Osteocyte (in vitro differentiated cells): ENCODE results near the gene WDR48. TPM values are rescaled to one million over a fixed set of nuclear protein-coding genes. Genes with fewer than 3 reads are reported as not detected.

Experiments
- DNase-seq: peaks from one replicate; pipeline ENCODE4 v3.0.0; 2021; ENCODE audit warnings: mixed read lengths; ENCODE audit not compliant: unreplicated experiment; ENCODE audit errors: extremely low spot score
- H3K27ac Mint-ChIP-seq: one replicate; pipeline ENCODE4 v1.8.0; 2021; ENCODE audit warnings: mild to moderate bottlenecking, mixed read lengths; ENCODE audit not compliant: unreplicated experiment
- H3K27me3 Mint-ChIP-seq: one replicate; pipeline ENCODE4 v1.8.0; 2021; ENCODE audit warnings: mixed read lengths; ENCODE audit not compliant: unreplicated experiment
- H3K36me3 Mint-ChIP-seq: one replicate; pipeline ENCODE4 v1.8.0; 2021; ENCODE audit warnings: mixed read lengths; ENCODE audit not compliant: unreplicated experiment
- H3K4me1 Mint-ChIP-seq: one replicate; pipeline ENCODE4 v1.8.0; 2021; ENCODE audit warnings: mixed read lengths; ENCODE audit not compliant: unreplicated experiment
- H3K4me3 Mint-ChIP-seq: one replicate; pipeline ENCODE4 v1.8.0; 2021; ENCODE audit warnings: mild to moderate bottlenecking, moderate library complexity, mixed read lengths; ENCODE audit not compliant: unreplicated experiment
- H3K9me3 Mint-ChIP-seq: one replicate; pipeline ENCODE4 v1.8.0; 2021; ENCODE audit warnings: mixed read lengths; ENCODE audit not compliant: unreplicated experiment
- total RNA-seq: library from RNA; stranded (reverse); gene quantifications from 2 replicates; pipeline ENCODE4 v1.2.1, GENCODE V29; 2021
- TF ChIP-seq, protein P1 (sequence below): fragments of 200-600 bp; sonication (generic); IDR thresholded peaks from 2 replicates; pipeline ENCODE4 v1.5.0; 2021; ENCODE audit warnings: antibody characterized with exemption, mild to moderate bottlenecking, moderate library complexity

WDR48 gene
- total RNA-seq, 1 donor from 2014 or later: 45.4 TPM

DNA sequence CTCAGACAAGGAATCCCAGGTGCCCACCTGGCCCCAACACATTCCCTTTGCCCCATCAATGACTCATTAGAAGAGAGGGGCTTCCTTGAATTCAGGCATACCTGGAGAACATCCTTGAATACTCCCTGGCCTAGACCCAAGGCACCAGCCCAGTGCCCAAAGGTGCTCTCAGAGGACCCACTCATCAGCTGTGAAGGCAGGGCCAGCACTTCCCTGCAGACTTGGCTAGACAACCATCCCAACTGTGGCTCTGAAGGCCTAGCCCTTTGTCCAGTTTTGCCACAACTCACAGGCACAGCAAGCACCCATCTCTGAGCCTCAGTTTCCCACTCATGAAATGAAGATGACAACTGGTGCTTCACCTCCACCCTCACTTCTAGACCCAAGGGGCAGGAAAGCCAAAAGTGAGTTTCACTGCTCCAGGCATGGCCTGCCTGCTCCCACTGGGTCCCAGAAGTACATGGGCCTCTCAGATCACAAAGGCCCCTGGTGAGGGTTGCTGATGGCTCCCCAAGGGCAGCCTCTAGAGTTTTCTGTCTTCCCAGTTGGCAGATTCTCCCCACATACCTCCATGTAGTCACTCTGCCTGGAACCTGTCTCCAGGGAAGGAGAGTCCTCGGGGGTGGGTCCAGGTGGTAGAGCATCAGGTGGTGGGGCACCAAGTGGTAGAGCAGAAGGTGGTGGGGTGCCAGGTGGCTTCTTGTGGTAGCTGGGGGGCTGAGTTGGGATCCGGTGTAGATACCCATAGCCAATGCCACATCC lies 48.1 kb downstream of the WDR48 start:
- H3K27ac Mint-ChIP-seq: no peak overlapping the region
- no peaks in the 10 kb centered on the region for H3K27me3 Mint-ChIP-seq
- peaks cover 29% of the 10 kb centered on the region for H3K4me1 Mint-ChIP-seq
- H3K36me3 Mint-ChIP-seq: peaks cover 14% of the 10 kb centered on the region
- no peak overlapping the region for H3K4me3 Mint-ChIP-seq
- TF ChIP-seq, protein P1, sequence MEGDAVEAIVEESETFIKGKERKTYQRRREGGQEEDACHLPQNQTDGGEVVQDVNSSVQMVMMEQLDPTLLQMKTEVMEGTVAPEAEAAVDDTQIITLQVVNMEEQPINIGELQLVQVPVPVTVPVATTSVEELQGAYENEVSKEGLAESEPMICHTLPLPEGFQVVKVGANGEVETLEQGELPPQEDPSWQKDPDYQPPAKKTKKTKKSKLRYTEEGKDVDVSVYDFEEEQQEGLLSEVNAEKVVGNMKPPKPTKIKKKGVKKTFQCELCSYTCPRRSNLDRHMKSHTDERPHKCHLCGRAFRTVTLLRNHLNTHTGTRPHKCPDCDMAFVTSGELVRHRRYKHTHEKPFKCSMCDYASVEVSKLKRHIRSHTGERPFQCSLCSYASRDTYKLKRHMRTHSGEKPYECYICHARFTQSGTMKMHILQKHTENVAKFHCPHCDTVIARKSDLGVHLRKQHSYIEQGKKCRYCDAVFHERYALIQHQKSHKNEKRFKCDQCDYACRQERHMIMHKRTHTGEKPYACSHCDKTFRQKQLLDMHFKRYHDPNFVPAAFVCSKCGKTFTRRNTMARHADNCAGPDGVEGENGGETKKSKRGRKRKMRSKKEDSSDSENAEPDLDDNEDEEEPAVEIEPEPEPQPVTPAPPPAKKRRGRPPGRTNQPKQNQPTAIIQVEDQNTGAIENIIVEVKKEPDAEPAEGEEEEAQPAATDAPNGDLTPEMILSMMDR: no peak
- no peaks in the 10 kb centered on the region for H3K9me3 Mint-ChIP-seq
- DNase-seq: peak; percentile 49

DNA sequence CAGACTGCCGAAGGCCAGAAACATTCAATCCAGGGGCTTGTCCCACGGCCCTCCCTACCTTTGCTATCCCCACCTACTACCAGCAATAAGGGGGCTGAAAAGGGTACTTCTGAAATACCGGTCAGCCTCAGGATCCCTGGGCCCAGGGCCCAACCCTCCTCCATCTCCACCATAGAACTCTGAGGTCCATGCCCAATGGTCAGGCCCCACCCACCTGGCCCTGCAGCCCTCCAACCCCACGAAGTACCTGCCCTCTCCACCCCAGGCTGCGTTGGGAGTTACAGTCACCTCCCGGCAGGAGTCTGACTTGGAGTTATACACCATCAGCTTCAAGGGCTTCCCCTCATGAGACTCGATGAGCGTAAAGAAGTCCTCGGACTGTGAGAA lies 48.7 kb downstream of the WDR48 start:
- TF ChIP-seq, protein P1: no peak
- no peaks in the 10 kb centered on the region for H3K27me3 Mint-ChIP-seq
- no peak overlapping the region for H3K4me3 Mint-ChIP-seq
- peaks cover 10% of the 10 kb centered on the region for H3K36me3 Mint-ChIP-seq
- no peak for DNase-seq
- no peak overlapping the region for H3K27ac Mint-ChIP-seq
- H3K4me1 Mint-ChIP-seq: peaks cover 33% of the 10 kb centered on the region
- H3K9me3 Mint-ChIP-seq: no peaks in the 10 kb centered on the region

- H3K9me3 Mint-ChIP-seq: no peaks in the 10 kb centered on the region
- no peak overlapping the region for H3K4me3 Mint-ChIP-seq
- H3K36me3 Mint-ChIP-seq: peaks cover 8% of the 10 kb centered on the region
- H3K27ac Mint-ChIP-seq: no peak overlapping the region
- DNase-seq: no peak
- peaks cover 34% of the 10 kb centered on the region for H3K4me1 Mint-ChIP-seq
- TF ChIP-seq, protein P1: peak; percentile 72
- H3K27me3 Mint-ChIP-seq: no peaks in the 10 kb centered on the region
Observed at GRCh38 chr3:39101022-39101689, 49.3 kb downstream of the WDR48 start.

DNA sequence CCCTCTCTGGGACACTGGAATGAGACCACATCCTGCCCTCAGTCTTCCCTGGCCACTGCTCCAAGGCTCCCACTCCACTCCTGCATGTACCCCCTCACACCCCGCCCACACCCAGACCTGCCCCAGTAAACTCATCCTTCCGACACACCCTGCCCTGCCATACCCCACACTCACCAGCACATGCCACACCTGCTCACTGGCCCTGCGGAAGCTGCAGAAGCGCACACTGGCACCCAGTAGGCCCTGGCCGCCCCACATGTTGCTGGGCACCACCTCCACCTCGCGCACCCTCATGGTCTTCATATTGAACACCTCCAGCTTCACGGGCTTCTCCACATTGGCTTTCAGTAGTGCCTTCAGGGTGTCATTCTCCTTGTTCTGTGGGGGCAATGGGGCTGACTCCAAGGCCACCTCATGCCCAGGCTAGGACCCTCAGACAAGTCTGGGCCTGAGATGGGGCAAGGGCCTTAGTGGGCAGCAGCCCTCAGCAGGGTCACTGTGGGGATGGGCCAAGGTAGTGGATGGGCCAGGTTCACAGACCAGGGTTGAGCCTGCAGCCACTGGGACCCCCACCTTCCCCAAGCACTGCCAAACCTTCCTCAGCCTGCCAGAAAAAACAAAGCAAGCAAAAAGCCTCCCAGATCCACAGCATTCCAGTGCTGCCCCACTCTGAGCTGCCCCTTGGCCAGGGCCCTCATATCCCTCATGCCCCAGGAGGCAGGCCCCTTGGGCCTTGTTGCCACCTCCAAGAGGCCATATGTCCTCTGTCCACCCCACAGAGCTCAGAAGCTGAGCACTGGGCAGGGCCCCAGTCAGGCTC lies 50.9 kb downstream of the WDR48 start:
- peaks cover 4% of the 10 kb centered on the region for H3K36me3 Mint-ChIP-seq
- H3K27me3 Mint-ChIP-seq: no peaks in the 10 kb centered on the region
- H3K27ac Mint-ChIP-seq: peak overlapping the region; percentile 6
- TF ChIP-seq, protein P1: no peak
- peak; percentile 66 for DNase-seq
- no peak overlapping the region for H3K4me3 Mint-ChIP-seq
- no peaks in the 10 kb centered on the region for H3K9me3 Mint-ChIP-seq
- peaks cover 33% of the 10 kb centered on the region for H3K4me1 Mint-ChIP-seq

GRCh38 chr3:39103324-39103693 lies 51.5 kb downstream of the WDR48 start:
- peak; percentile 69 for DNase-seq
- peaks cover 39% of the 10 kb centered on the region for H3K4me1 Mint-ChIP-seq
- TF ChIP-seq, protein P1: no peak
- peaks cover 4% of the 10 kb centered on the region for H3K36me3 Mint-ChIP-seq
- no peaks in the 10 kb centered on the region for H3K27me3 Mint-ChIP-seq
- no peak overlapping the region for H3K4me3 Mint-ChIP-seq
- peak overlapping the region; percentile 6 for H3K27ac Mint-ChIP-seq
- H3K9me3 Mint-ChIP-seq: no peaks in the 10 kb centered on the region
